HG03571 (cell line): ENCODE measurements around the gene SCNM1.
A peak's percentile ranks its signal among the peaks of the same experiment; 100 is the strongest.
"Not testable (repeated sequence)": the region's sequence is repeated elsewhere in the genome, so short reads cannot be mapped to it uniquely, and the experiment has no call there.

Source experiments
- ATAC-seq: cut with Tn5 transposase; IDR thresholded peaks from one replicate; pipeline ENCODE4 v1.9.1; 2021; ENCODE audit not compliant: unreplicated experiment

SCNM1 gene

GRCh38 chr1:151146412-151147131, 19.4 kb upstream of the SCNM1 start, which contains the start of gene SEMA6C:
SEMA6C (minus strand) TSS chr1:151146631; CDS start chr1:151142621, 4,010 bp downstream.
- peak; percentile 99 for ATAC-seq

DNA sequence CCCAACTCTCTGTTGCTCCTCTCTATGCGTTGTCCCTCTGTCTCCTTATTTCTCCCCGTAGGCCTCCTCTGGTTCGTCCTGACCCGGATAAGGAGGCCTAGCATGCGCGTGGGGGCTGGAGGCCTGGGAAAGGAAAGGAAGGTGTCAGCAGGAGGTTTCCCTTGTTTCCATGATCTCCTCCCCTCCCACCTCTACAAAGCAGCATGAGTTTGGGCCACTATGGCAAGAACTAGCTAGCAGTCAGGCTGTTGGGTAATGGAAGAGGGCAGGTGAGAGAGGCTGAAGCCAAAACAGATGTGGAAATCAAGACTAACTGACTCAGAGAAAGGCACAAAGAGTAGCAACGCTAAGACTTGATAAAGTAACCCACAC, 18.8 kb upstream of the SCNM1 start:
- no peak for ATAC-seq

- no peak for ATAC-seq
These were observed 18.3 kb upstream of the SCNM1 start for GRCh38 chr1:151147665-151148064.

- no peak for ATAC-seq
These were observed 9.5 kb upstream of the SCNM1 start, which contains the start of gene TNFAIP8L2 for GRCh38 chr1:151156515-151156819. TNFAIP8L2 (plus strand) TSS chr1:151156649; CDS start chr1:151158698, 2,049 bp downstream.

DNA sequence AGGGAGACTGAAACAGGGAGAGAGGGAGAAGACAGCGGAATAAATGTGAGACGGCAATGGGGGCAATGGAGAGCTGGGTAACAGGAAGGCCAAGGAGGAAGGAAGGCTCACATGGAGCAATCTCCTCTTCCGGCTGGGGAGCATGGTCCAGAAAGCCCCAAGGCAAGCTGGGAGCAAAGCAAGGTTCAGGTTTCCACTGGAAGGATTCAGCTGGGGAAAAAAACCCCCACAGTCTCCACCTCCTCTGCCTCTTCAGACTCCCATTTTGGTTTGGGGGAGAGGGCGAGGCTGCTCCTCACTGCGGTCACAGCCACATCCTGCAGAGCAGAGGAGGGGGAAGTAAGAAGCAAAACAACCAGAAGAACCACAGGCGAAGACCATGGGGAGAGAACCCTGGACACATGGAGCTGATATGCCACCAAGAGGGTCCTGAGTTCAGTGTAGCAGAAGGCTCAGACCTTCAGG, 8.8 kb upstream of the SCNM1 start:
- peak; percentile 40 for ATAC-seq

GRCh38 chr1:151158326-151158725, 7.6 kb upstream of the SCNM1 start:
- ATAC-seq, result no peak

DNA sequence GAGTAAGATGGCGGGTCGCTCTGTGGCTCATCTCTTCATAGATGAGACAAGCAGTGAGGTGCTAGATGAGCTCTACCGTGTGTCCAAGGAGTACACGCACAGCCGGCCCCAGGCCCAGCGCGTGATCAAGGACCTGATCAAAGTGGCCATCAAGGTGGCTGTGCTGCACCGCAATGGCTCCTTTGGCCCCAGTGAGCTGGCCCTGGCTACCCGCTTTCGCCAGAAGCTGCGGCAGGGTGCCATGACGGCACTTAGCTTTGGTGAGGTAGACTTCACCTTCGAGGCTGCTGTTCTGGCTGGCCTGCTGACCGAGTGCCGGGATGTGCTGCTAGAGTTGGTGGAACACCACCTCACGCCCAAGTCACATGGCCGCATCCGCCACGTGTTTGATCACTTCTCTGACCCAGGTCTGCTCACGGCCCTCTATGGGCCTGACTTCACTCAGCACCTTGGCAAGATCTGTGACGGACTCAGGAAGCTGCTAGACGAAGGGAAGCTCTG, 7.1 kb upstream of the SCNM1 start:
- ATAC-seq, result no peak

DNA sequence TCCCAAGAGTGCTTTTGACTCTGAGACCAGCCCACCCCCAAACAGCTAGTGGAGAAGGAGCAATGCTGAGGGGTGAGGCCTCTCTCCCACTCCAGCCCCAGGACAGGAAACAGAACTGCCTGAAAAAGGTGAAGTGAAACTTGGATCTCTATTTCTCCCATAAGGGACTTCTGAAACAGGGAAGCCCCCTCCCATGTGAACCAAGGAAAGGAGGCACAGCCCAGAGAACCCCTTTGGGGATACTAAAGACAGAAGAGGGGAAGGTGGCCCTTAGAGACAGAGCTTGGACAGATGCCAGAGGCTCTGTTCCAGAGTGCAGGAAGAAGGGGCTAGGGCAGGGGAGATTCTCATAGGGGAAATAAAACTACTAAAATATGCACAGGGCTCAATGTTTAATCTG, 6.6 kb upstream of the SCNM1 start:
- ATAC-seq, result no peak

DNA sequence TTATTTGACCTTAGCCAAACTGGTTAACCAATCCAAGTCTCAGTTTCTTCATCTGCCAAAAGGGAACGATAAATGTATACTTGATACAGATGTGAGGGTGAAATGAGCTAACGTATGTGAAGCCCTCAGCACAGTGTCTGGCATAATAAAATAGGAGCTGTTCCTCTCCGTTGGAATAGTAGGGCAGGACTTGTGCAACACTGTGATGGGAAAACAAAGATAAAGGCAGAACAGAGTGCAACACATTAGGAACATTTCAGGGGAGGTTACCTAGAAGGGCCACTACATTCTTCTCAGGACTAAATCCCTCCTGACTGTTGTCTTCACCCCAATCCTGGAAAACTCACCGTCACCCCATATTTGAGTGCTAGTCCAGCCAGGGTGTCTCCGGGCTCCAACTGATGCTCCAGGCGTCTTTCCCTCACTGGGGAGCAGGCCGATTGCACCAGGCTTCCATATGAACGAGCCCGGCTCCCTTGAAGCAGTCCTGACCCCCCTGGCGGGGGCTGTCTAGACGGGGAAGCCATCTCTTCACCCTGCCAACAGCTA, 1.1 kb upstream of the SCNM1 start:
- no peak for ATAC-seq

DNA sequence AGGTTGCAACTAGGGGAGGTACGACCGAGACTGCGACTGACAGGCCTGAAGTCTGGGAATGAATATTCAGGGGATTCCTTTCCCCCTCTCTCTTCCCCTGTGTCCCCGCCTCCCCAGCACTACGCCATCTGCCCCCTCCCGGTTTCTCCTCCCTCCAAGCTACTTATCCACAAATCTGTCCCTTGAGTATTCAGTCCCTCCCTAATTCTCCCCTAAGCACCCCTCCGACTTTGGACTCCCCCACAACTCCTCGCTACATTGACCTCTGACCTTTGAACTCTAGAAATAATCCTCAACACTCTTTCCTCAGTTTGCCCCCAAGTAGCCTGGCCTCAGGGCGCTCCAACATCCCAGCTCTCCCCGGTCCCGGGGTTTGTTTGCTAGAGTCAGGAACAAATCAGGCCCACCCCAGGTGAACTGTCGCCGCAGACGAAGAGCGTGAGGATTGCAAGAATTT, 635 bp upstream of the SCNM1 start:
- no peak for ATAC-seq

GRCh38 chr1:151166505-151166956, 587 bp downstream of the SCNM1 start:
- no peak for ATAC-seq

- ATAC-seq, result no peak
These were observed 1.2 kb downstream of the SCNM1 start for GRCh38 chr1:151167116-151167515.

GRCh38 chr1:151171190-151171589, 5.2 kb downstream of the SCNM1 start:
- ATAC-seq, result no peak

GRCh38 chr1:151175041-151175741, 9.2 kb downstream of the SCNM1 start:
- no peak for ATAC-seq

DNA sequence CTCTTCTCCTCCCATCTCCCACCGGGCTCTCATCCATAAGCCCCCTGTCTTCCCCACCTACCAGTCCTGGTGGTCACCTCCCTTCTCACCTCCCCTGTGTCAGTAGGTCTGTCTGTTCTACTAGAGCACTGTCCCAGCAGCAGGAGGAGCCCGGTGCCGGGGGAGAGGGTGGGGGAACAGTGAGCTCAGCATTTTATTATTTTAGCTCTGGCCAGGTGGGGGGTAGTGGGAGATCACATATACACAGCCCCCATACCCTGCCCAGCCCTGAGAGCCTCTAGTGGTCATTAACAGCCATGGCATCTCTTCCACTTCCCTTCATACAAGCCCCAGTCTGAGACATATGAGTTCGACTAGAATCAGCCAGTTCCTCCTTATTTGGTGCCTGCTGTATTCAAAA, 9.9 kb downstream of the SCNM1 start, which contains the start of gene TMOD4:
Gene TMOD4, minus strand, starts transcription at position 119 of the 400 bp plus-strand sequence. CDS start 1,106 bp downstream, outside the sequence.
- ATAC-seq, result no peak

DNA sequence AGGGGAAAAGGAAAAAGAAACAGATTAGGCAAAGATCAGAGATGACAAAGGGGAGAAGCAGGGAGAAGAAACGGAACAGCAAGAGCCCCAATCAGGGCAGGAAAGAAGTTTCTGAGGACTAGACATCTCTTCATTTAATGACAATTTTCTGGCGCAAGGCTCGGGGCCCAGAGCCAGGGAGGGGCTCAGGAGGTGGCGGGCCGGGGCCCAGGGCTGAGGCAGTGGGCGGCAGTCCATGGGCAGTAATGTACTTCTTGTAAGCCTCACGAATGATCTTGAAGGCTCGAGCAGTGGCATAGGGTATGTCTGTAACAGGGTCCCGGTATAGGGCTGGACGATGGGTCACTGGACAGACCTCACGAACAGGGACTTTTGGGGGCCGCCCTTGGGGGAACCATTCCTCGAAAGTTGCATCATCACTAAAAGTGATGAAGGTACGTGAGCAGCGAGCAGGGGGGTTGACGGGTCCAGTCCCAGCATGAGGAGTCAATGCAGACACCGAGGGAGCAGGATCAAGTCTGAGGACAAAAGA, 10.6 kb downstream of the SCNM1 start:
- no peak for ATAC-seq

DNA sequence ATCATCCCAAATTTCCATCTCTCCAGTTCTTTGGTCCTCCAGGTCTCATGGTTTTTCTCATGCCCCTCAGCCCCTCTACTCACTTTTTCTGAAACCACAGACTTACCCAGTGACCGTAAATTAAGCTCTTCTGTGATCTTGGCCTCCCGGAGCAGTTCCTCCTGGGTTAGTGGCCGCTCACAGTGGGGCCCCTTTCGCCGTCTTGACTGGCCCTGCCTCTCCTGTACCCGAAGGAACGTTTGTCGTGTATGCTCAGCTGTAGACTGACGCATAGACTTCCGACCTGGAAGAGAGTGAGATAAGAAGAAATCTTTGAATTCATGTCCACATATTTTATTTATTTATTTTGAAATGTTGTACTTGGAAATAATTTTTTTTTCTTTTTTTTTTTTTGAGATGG, 18.3 kb downstream of the SCNM1 start:
- no peak for ATAC-seq

DNA sequence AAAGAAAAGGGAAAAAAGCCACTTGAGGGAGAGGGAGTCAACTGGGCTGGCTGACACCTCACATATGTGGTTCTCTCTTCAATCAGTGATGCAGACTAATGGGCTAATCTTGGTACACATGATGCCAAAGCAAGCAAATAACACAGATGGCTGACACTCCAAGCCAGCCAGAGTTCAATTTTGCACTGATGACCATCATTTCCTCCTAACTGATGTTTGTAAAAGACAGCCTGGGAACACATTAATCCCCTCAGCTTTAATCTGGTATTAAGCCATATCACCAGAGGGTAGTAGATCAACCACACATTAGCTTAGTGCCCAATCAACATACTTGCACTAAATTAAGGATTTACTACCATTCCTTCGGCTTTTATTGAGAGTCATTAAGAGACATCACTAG, 21.3 kb downstream of the SCNM1 start:
- ATAC-seq, result no peak

- not testable (repeated sequence) for ATAC-seq
These were observed 22.7 kb downstream of the SCNM1 start for GRCh38 chr1:151188667-151189066.

DNA sequence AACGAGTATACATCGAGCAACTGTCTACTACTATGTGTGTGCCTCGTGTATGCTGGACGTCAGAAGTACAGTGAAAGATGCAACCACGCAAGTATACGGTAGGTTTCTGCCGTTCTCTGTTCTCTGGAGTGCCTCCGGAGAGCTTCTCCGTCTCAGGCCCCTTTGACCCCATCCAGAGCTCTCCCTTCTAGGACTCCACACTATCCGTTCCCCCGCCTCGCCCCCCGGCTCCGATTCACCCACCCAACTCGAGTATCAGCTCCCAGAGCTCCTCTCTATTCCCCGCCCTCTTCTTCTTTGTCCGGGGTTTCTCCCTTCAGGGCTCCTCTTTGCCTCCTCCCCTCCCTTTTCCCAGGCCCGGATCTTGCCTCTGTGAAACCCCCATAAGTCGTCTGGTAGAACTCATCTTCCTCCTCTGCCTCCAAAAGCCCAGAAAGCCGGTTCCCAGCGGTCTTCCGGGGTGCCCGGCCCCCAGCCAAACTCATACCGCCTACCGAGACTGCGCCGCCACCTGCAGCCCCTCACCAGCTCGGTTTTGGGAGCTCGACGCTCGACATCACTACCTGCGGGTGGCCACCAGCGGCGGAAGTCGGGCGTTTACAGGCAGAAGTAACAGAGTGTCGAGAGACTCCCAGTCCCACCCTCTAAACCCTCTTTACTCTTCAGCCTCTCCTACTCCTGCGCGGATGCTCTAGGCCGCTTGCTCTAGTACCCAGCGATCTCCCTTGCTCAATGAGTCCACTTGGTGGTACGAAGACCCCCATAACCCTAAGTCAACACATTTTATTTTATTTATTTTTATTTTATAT, 23.9 kb downstream of the SCNM1 start, which contains the start of gene VPS72:
Gene VPS72, minus strand, starts transcription at position 561 of the 809 bp plus-strand sequence. Its CDS starts 76 bp downstream, at position 485.
- ATAC-seq, result peak; percentile 79
